Neuron (in vitro differentiated cells): ENCODE results near the gene TSC2.
A peak's percentile ranks its signal among the peaks of the same experiment; 100 is the strongest.

Experiments used
- H2AFZ ChIP-seq: one replicate; pipeline ENCODE4 v1.6.1; 2013; ENCODE audit warnings: low read depth, mild to moderate bottlenecking, inconsistent platforms, low read length, moderate library complexity
- H3K27me3 ChIP-seq: one replicate; pipeline ENCODE4 v1.6.1; 2013; ENCODE audit warnings: low read length; ENCODE audit not compliant: insufficient read depth
- H3K36me3 ChIP-seq: one replicate; pipeline ENCODE4 v1.6.1; 2013; ENCODE audit warnings: low read length; ENCODE audit not compliant: insufficient read depth
- H3K4me1 ChIP-seq: one replicate; pipeline ENCODE4 v1.6.1; 2013; ENCODE audit warnings: low read length; ENCODE audit not compliant: insufficient read depth
- H3K4me3 ChIP-seq: 2 replicates; pipeline ENCODE4 v1.5.1; 2013; ENCODE audit warnings: mild to moderate bottlenecking, low read length, moderate library complexity
- H3K9me3 ChIP-seq: one replicate; pipeline ENCODE4 v1.6.1; 2013; ENCODE audit warnings: low read length

TSC2 gene

DNA sequence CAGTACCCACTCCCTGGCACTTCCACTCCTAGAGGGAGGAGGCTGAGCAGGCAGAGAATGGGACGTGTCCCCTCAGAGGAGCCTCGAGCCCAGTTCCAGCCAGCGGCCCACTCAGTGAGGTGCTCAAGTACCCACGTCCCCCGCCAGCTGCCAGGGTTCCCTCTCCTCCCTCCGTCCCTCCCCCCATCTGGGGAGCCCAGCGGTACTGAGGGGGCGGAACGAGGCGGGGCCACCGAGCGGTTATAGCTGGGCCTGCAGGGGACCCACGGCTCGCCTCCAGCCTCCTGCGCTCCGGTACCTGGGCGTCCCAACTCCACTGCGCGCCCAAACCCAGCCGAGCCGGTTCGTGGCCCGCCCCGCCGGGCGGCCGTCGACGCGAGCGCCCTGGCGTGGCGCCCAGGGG is 28.3 kb upstream of the TSC2 start, which contains the start of gene NPW:
NPW (plus strand) TSS at position 268 of the 403 bp plus-strand sequence.
- Histone ChIP-seq H3K9me3 (no peaks in the 10 kb centered on the region), H3K4me3 (no peak within 1 kb of the TSS), H3K27me3 (peaks cover 31% of the 10 kb centered on the region), H3K4me1 (peaks cover 12% of the 10 kb centered on the region), H3K36me3 (no peaks in the 10 kb centered on the region), H2AFZ (no peak within 1 kb of the TSS)

GRCh38 chr16:2019921-2020831 is 27.6 kb upstream of the TSC2 start:
- H2AFZ ChIP-seq: no peak overlapping the region
- H3K4me3 ChIP-seq: no peak overlapping the region
- no peaks in the 10 kb centered on the region for H3K9me3 ChIP-seq
- peaks cover 36% of the 10 kb centered on the region for H3K27me3 ChIP-seq
- H3K36me3 ChIP-seq: no peaks in the 10 kb centered on the region
- peaks cover 12% of the 10 kb centered on the region for H3K4me1 ChIP-seq

- Histone ChIP-seq H3K4me1 (peaks cover 26% of the 10 kb centered on the region), H2AFZ (peak overlapping the region; percentile 82), H3K9me3 (peaks cover under 1% of the 10 kb centered on the region), H3K27me3 (peaks cover 53% of the 10 kb centered on the region), H3K36me3 (no peaks in the 10 kb centered on the region), H3K4me3 (peak overlapping the region; percentile 37)
Observed at GRCh38 chr16:2022723-2023091, 25.1 kb upstream of the TSC2 start.

DNA sequence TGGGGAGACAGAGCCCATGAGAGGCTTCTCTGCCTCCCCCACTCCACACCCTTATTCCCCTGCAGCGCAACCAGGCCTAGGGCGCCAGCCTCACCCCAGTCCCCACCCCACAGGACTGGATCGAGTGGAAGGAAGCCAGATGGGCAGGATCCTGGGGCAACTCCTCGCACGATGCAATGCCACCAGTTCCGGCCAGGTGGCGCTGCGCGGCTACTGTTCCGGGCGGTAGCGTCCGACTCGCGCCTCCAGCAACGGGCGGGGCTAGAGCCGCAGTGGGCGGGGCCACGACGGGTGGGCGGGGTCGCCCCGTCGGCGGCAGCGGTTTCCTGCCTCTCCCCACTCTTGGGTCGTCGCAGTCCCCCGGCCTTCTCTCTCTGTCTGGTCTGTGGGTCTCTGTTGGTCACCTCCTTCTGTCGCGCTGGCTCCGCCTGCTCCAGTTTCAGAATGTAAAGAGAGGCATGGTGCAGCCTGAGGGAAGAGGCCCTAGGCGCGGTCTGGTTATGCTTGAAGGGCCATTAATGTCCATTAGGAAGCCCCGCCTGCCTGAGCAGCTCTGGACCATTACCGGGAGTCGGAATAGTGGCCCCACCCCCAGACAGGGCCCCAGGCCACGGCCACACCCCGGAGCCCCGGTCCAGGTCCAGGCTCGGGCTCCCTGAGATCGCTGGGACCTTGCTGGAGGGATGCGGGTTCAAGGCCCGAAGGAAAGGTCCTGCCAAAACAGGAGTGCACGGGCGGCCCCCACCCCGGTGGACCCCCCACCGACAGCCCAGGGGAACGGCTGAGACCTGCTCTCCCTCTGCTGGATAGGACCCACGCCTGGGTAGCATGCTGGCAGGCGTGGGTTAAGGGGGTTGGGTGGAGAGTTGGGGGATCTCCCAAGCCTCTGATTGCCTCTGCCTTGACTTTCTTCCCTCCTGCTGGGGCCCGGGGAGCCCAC is 24.4 kb upstream of the TSC2 start:
- H3K36me3 ChIP-seq: no peaks in the 10 kb centered on the region
- peaks cover 55% of the 10 kb centered on the region for H3K27me3 ChIP-seq
- H3K9me3 ChIP-seq: peaks cover 3% of the 10 kb centered on the region
- H2AFZ ChIP-seq: peak overlapping the region; percentile 82
- peaks cover 26% of the 10 kb centered on the region for H3K4me1 ChIP-seq
- H3K4me3 ChIP-seq: peak overlapping the region; percentile 37

DNA sequence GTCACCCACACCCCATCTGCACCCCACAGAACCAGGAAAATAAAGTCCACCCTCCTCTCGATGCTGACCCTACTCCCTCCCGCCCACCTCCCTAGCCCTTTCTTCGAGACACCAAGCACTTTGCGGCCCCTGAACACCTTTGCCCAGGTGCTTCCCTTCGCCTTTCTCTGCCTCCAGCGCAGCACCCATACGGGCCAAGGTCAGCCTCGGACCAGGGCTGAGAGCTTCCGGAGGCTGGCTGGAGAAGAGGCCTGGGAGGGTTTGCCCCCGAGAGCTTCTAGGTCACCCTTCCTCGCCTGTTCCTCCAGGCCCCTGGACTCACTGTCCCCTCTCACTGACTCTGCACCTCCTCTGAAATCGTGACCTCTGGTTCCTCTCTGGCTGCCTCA is 23.8 kb upstream of the TSC2 start:
- H3K27me3 ChIP-seq: peaks cover 57% of the 10 kb centered on the region
- H3K4me3 ChIP-seq: no peak overlapping the region
- H3K36me3 ChIP-seq: no peaks in the 10 kb centered on the region
- H3K4me1 ChIP-seq: peaks cover 26% of the 10 kb centered on the region
- peaks cover 3% of the 10 kb centered on the region for H3K9me3 ChIP-seq
- H2AFZ ChIP-seq: no peak overlapping the region

DNA sequence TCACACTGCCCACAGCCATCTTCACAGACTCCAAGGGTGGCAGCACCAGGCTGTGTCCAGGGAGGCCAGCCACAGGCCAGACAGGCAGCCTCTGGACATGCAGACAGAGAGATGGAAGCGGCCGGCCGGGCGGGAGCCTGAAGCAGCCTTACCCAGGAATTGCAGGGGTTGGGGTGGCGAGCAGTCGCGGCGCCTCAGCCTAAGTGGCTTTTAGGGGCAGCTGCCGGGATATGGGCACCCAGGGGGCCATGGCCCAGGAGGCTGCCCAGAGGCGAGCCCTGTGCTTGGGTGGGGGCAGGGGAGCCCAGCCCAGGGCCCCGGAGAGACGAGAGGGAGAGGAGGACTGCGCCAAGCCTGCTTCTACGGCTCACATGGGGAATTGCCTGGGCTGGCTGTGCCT is 22.5 kb upstream of the TSC2 start:
- peaks cover 46% of the 10 kb centered on the region for H3K27me3 ChIP-seq
- H3K4me3 ChIP-seq: no peak overlapping the region
- H3K36me3 ChIP-seq: no peaks in the 10 kb centered on the region
- H3K9me3 ChIP-seq: peaks cover 3% of the 10 kb centered on the region
- peaks cover 21% of the 10 kb centered on the region for H3K4me1 ChIP-seq
- no peak overlapping the region for H2AFZ ChIP-seq

GRCh38 chr16:2025878-2026460 is 21.8 kb upstream of the TSC2 start:
- Histone ChIP-seq H3K27me3 (peaks cover 41% of the 10 kb centered on the region), H3K4me3 (no peak overlapping the region), H2AFZ (no peak overlapping the region), H3K4me1 (peaks cover 19% of the 10 kb centered on the region), H3K36me3 (no peaks in the 10 kb centered on the region), H3K9me3 (peaks cover 3% of the 10 kb centered on the region)

DNA sequence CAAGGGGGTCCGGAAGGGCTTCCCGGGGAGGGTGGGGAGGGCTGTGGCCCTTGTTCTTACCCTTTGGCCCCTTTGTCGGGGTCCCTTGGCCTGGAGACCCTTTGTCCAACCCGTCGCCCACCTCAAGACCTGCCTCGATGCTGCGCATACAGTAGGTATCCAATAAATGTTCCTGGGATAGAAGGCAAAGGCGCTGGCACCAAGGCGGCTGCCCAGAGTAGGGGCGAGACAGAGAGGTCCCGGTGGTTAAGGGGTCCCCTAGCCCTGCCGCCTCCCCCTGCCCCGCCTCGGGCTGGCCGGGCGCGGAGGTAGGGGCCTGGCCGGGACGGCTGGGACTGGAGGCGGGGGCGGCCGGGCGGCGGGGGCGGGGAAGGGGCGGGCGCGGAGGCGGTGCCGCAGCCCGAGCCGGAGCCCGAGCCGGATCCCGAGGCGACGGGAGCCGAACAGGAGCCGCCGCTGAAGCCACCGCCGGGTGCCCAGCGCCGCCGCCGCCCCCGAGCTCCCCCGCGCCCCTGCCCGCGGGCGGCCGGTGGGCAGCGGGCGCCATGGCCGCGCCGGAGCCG is 21.2 kb upstream of the TSC2 start, which contains the start of gene NHERF2:
NHERF2 (plus strand) TSS at position 442 of the 563 bp plus-strand sequence; CDS start at position 546, 104 bp downstream.
- Histone ChIP-seq H2AFZ (no peak within 1 kb of the TSS), H3K9me3 (peaks cover 3% of the 10 kb centered on the region), H3K36me3 (no peaks in the 10 kb centered on the region), H3K4me1 (peaks cover 19% of the 10 kb centered on the region), H3K27me3 (peaks cover 40% of the 10 kb centered on the region), H3K4me3 (peak within 1 kb of the TSS; percentile 33)

DNA sequence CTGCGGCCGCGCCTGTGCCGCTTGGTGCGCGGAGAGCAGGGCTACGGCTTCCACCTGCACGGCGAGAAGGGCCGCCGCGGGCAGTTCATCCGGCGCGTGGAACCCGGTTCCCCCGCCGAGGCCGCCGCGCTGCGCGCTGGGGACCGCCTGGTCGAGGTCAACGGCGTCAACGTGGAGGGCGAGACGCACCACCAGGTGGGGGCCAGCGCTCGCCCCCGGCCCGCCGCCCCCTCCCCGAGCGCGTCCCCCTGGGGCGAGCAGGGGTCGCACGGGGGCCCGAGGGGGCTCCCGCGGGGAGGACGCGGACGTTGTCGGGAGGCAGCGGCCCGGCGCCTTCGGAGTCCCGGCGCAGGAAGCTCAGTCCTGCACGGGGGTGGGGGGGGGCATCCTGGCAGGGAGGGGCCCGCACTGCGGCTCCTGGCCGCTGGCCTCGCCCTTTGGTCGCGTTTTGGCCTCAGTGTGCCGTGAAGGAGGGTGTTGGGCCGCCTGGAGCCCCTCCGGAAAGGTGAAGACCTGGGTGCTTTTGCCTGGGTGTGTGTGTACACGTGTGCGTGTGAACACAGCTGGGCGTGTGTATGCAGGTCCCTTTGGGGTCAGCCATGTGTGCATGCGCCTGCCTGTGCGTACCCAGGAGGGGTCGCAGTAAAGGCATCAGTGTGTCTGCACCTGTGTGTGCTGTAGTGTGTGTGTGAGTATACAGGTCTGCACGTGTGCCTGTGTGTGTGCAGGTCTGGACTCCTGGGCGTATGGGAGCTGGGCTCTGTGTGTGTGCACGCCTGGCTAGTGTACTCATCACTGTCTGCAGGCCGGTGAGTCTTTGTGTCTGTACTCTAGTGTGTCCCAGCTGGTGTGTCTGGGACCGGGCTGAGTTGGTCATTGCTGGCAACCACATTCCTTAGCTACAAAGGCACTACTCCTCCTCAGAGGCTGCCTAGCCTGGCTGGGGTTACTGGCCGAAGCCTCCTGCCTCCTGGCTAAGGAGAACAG is 20.5 kb upstream of the TSC2 start:
- no peak overlapping the region for H2AFZ ChIP-seq
- peak overlapping the region; percentile 33 for H3K4me3 ChIP-seq
- H3K9me3 ChIP-seq: peaks cover 3% of the 10 kb centered on the region
- H3K27me3 ChIP-seq: peaks cover 38% of the 10 kb centered on the region
- H3K36me3 ChIP-seq: no peaks in the 10 kb centered on the region
- peaks cover 19% of the 10 kb centered on the region for H3K4me1 ChIP-seq

GRCh38 chr16:2028146-2028545 is 19.6 kb upstream of the TSC2 start:
- Histone ChIP-seq H3K4me3 (no peak overlapping the region), H2AFZ (no peak overlapping the region), H3K4me1 (peaks cover 14% of the 10 kb centered on the region), H3K36me3 (no peaks in the 10 kb centered on the region), H3K9me3 (peaks cover 3% of the 10 kb centered on the region), H3K27me3 (peaks cover 38% of the 10 kb centered on the region)

DNA sequence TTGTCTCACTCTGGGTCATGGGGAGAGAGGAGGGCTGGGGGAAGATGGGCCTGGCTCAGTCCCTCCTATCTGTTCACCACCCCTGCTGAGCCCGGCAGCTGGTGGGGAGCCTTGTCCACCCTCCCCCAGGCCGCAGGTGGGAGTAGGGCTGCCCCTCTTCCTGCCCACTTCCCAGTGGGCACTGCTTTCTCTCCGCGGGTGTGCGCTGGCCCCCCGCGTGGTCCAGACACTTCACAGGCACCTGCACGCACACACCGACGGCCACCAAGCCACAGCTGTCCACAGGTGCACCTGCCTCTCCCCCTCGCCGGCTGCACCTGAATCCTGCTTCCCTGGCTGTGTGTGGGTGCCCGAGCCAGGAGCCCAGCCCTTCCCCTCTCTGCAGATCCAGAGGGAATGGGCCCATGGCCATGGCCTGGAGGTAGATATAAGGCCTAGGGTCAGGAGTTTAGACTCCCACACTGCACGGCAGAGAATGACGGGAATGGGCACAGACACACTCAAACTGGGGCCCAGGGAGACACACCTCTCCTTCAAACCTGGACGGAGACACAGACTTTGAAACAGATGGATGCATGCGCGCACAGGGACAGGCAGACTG is 19.1 kb upstream of the TSC2 start:
- Histone ChIP-seq H3K4me1 (peaks cover 20% of the 10 kb centered on the region), H3K4me3 (no peak overlapping the region), H3K27me3 (peaks cover 38% of the 10 kb centered on the region)

More for the DNA sequence above, 19.1 kb upstream of the TSC2 start:
- Histone ChIP-seq H2AFZ (no peak overlapping the region), H3K9me3 (peaks cover 3% of the 10 kb centered on the region), H3K36me3 (no peaks in the 10 kb centered on the region)
